ENCODE measurements around the gene PANX3. TPM values are rescaled to one million over a fixed set of nuclear protein-coding genes. Genes with fewer than 3 reads are reported as not detected.

PANX3 gene
- total RNA-seq, 4 donors from 2014 or later: not detected

- TF ChIP-seq CTCF (IDR thresholded peaks at IDR 0.05; ENCODE audit: low read depth): no peak
Measured at GRCh38 chr11:124635932-124636331, 24.7 kb downstream of the PANX3 start.

GRCh38 chr11:124638500-124638899 is 27.3 kb downstream of the PANX3 start:
- no peak for TF ChIP-seq CTCF (IDR thresholded peaks at IDR 0.05; ENCODE audit: low read depth)

- no peak for TF ChIP-seq CTCF (IDR thresholded peaks at IDR 0.05; ENCODE audit: low read depth)
Measured at GRCh38 chr11:124639186-124639585, 28.0 kb downstream of the PANX3 start.

GRCh38 chr11:124640666-124641065 is 29.4 kb downstream of the PANX3 start:
- TF ChIP-seq CTCF (IDR thresholded peaks at IDR 0.05; ENCODE audit: low read depth): no peak

- no peak for TF ChIP-seq CTCF (IDR thresholded peaks at IDR 0.05; ENCODE audit: low read depth)
Measured at GRCh38 chr11:124642628-124643027, 31.4 kb downstream of the PANX3 start.

- no peak for TF ChIP-seq CTCF (IDR thresholded peaks at IDR 0.05; ENCODE audit: low read depth)
Measured at GRCh38 chr11:124643042-124643604, 31.9 kb downstream of the PANX3 start.

- no peak for TF ChIP-seq CTCF (IDR thresholded peaks at IDR 0.05; ENCODE audit: low read depth)
Measured at GRCh38 chr11:124643605-124644425, 32.6 kb downstream of the PANX3 start.
